ENCODE results near the gene OPHN1.

DNA sequence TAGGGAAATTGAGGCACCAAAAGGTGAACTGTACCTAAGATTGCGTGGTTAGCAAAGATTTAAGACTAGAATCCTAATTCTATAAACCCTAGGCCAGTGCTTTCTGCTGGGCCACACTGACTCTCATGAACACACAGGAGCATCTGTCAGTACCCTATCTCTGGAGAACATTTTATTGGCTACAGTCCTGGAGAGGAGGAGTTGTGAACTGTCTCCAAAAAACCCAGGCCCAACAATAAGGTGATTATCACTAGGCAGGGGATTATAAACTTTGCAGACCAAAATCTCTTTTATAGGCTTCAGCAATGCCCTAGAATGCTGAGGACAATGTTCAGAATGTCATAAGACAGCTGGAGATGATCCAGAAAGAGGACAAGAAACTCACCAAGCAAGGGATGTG is 24.1 kb downstream of the OPHN1 start:
- TF ChIP-seq, protein P1, sequence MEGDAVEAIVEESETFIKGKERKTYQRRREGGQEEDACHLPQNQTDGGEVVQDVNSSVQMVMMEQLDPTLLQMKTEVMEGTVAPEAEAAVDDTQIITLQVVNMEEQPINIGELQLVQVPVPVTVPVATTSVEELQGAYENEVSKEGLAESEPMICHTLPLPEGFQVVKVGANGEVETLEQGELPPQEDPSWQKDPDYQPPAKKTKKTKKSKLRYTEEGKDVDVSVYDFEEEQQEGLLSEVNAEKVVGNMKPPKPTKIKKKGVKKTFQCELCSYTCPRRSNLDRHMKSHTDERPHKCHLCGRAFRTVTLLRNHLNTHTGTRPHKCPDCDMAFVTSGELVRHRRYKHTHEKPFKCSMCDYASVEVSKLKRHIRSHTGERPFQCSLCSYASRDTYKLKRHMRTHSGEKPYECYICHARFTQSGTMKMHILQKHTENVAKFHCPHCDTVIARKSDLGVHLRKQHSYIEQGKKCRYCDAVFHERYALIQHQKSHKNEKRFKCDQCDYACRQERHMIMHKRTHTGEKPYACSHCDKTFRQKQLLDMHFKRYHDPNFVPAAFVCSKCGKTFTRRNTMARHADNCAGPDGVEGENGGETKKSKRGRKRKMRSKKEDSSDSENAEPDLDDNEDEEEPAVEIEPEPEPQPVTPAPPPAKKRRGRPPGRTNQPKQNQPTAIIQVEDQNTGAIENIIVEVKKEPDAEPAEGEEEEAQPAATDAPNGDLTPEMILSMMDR (IDR thresholded peaks at IDR 0.05; ENCODE audit: poor library complexity), result no peak
- TF ChIP-seq EZH2phosphoT487 (IDR thresholded peaks at IDR 0.05; ENCODE audit: low read depth, severe bottlenecking, unreplicated experiment), result no peak

All from hepatocyte (in vitro differentiated cells).